GM23248 (cell line): ENCODE results near the gene ST13. TPM values are rescaled to one million over a fixed set of nuclear protein-coding genes. Genes with fewer than 3 reads are reported as not detected.
"Not testable (repeated sequence)": the region's sequence is repeated elsewhere in the genome, so short reads cannot be mapped to it uniquely, and the experiment has no call there.

Experiments used
- DNase-seq: peaks from one replicate; pipeline ENCODE4 v3.0.0-alpha.2; 2015
- H2AFZ ChIP-seq: fragments of 200-600 bp; sonication (generic); 2 replicates; pipeline ENCODE4 v1.6.1; 2016; ENCODE audit warnings: antibody characterized with exemption
- H3F3A ChIP-seq: fragments of 200-600 bp; sonication (generic); 2 replicates; pipeline ENCODE4 v1.6.1; 2016; ENCODE audit warnings: mild to moderate bottlenecking, antibody characterized with exemption, mixed run types; ENCODE audit not compliant: insufficient read depth
- H3K27ac ChIP-seq: fragments of 200-600 bp; sonication (generic); 2 replicates; pipeline ENCODE4 v1.5.1; 2016; ENCODE audit warnings: mild to moderate bottlenecking
- H3K27me3 ChIP-seq: fragments of 200-600 bp; sonication (generic); replicated peaks from 2 replicates; pipeline ENCODE4 v1.6.1; 2016; ENCODE audit warnings: mild to moderate bottlenecking; ENCODE audit not compliant: insufficient read depth
- H3K36me3 ChIP-seq: fragments of 200-600 bp; sonication (generic); 2 replicates; pipeline ENCODE4 v1.6.1; 2016; ENCODE audit warnings: low read depth, mild to moderate bottlenecking
- H3K4me1 ChIP-seq: fragments of 200-600 bp; sonication (generic); 2 replicates; pipeline ENCODE4 v1.6.1; 2016; ENCODE audit warnings: mild to moderate bottlenecking; ENCODE audit not compliant: insufficient read depth
- H3K4me2 ChIP-seq: fragments of 200-600 bp; sonication (generic); one replicate; pipeline ENCODE4 v1.6.1; 2016; ENCODE audit warnings: mild to moderate bottlenecking; ENCODE audit not compliant: unreplicated experiment
- H3K4me3 ChIP-seq: fragments of 200-600 bp; sonication (generic); 2 replicates; pipeline ENCODE4 v1.5.1; 2016; ENCODE audit warnings: mild to moderate bottlenecking
- H3K79me2 ChIP-seq: fragments of 200-600 bp; sonication (generic); 2 replicates; pipeline ENCODE4 v1.6.1; 2016; ENCODE audit warnings: mild to moderate bottlenecking; ENCODE audit not compliant: insufficient read depth
- H3K9ac ChIP-seq: fragments of 200-600 bp; sonication (generic); 2 replicates; pipeline ENCODE4 v1.6.1; 2016; ENCODE audit warnings: mild to moderate bottlenecking
- H3K9me2 ChIP-seq: fragments of 200-600 bp; sonication (generic); 2 replicates; pipeline ENCODE4 v1.6.1; 2016; ENCODE audit warnings: mixed run types, mild to moderate bottlenecking, moderate library complexity; ENCODE audit not compliant: insufficient read depth
- H3K9me3 ChIP-seq: fragments of 200-600 bp; sonication (generic); one replicate; pipeline ENCODE4 v1.6.1; 2017; ENCODE audit warnings: low read depth
- H4K20me1 ChIP-seq: fragments of 200-600 bp; sonication (generic); 2 replicates; pipeline ENCODE4 v1.6.0; 2016; ENCODE audit not compliant: insufficient read depth
- EZH2 ChIP-seq: fragments of 200-600 bp; sonication (generic); IDR thresholded peaks from 2 replicates; pipeline ENCODE4 v1.6.1; 2018; ENCODE audit warnings: antibody characterized with exemption, mild to moderate bottlenecking; ENCODE audit not compliant: insufficient read depth, poor library complexity, severe bottlenecking
- EZH2phosphoT487 ChIP-seq: fragments of 200-600 bp; sonication (generic); IDR thresholded peaks from 2 replicates; pipeline ENCODE4 v1.6.1; 2018; ENCODE audit warnings: antibody characterized with exemption, moderate library complexity, mild to moderate bottlenecking, low read depth; ENCODE audit not compliant: insufficient read depth
- WGBS, 2 experiments: methylation state at CpG; one replicate each; pipeline ENCODE4 v1.1.6; 2015 to 2017; ENCODE audit warnings: low lambda C conversion rate in 2 of 2, low coverage in 1 of 2; ENCODE audit errors: missing lambda C conversion rate in 2 of 2; 5-methylcytosine and 5-hydroxymethylcytosine counted together
- in situ Hi-C: fragments of 300-500 bp; cut with MboI; formaldehyde crosslinking; loops from 2 replicates; pipeline ENCODE4 v1.15.0; 2020
- polyA plus RNA-seq: library from polyadenylated mRNA; unstranded; fragments of >200 nt; fragmentation: Nextera tagmentation; extraction: Ambion mirVana; gene quantifications from 2 replicates; pipeline ENCODE4 v1.2.1, GENCODE V29; 2016
- total RNA-seq: library from RNA; depleted of rRNA; stranded (reverse); fragments of >200 nt; shearing (Covaris generic); gene quantifications from 2 replicates; pipeline ENCODE4 v1.2.3, GENCODE V29; 2014

The ST13 gene
- total and polyA plus RNA-seq, 2 experiments from 2014 or later, result 141 to 161 TPM

- in situ Hi-C loops, result no loop called here
- Histone ChIP-seq H3K9me3 (no peaks in the 10 kb centered on the region), H3K27me3 (no peaks in the 10 kb centered on the region), H3K9me2 (no peaks in the 10 kb centered on the region), H3K27ac (no peak overlapping the region), H4K20me1 (no peaks in the 10 kb centered on the region), H3K9ac (no peak overlapping the region), H3K4me1 (no peaks in the 10 kb centered on the region), H3K79me2 (no peaks in the 10 kb centered on the region), H2AFZ (no peak overlapping the region), H3K4me2 (no peak overlapping the region), H3K4me3 (no peak overlapping the region), H3K36me3 (peaks cover 42% of the 10 kb centered on the region), H3F3A (no peaks in the 10 kb centered on the region)
- 79 to 80% methylated on average over 3 of the region's 3 CpGs for WGBS, 2 experiments
- DNase-seq, result no peak
- TF ChIP-seq EZH2 (no peak), EZH2phosphoT487 (no peak)
Measured at GRCh38 chr22:40875111-40875510, 18.7 kb upstream of the ST13 start.

- H3K4me3 ChIP-seq, result no peak overlapping the region
- H3K27ac ChIP-seq, result no peak overlapping the region
- H2AFZ ChIP-seq, result no peak overlapping the region
- H3K27me3 ChIP-seq, result no peaks in the 10 kb centered on the region
- no peaks in the 10 kb centered on the region for H3F3A ChIP-seq
- H4K20me1 ChIP-seq, result no peaks in the 10 kb centered on the region
- no peaks in the 10 kb centered on the region for H3K79me2 ChIP-seq
- no peaks in the 10 kb centered on the region for H3K4me1 ChIP-seq
- no peak overlapping the region for H3K4me2 ChIP-seq
- in situ Hi-C loops, result no loop called here
- peaks cover 49% of the 10 kb centered on the region for H3K36me3 ChIP-seq
- WGBS, 2 experiments, result 94% methylated on average over 3 of the region's 3 CpGs
- H3K9ac ChIP-seq, result no peak overlapping the region
- no peaks in the 10 kb centered on the region for H3K9me3 ChIP-seq
- no peaks in the 10 kb centered on the region for H3K9me2 ChIP-seq
- no peak for TF ChIP-seq EZH2
- no peak for TF ChIP-seq EZH2phosphoT487
- no peak for DNase-seq
Measured at GRCh38 chr22:40874016-40874415, 17.6 kb upstream of the ST13 start.

GRCh38 chr22:40868379-40868778 is 11.9 kb upstream of the ST13 start:
- in situ Hi-C loops, H3K9me3 ChIP-seq, H3K9me2 ChIP-seq, DNase-seq, H3K4me2 ChIP-seq, H3K27ac ChIP-seq, H3K9ac ChIP-seq, H3K4me1 ChIP-seq, H4K20me1 ChIP-seq, H3K4me3 ChIP-seq, H3K27me3 ChIP-seq, H3F3A ChIP-seq, H2AFZ ChIP-seq: not testable (repeated sequence)
- H3K36me3 ChIP-seq, result peaks cover 20% of the 10 kb centered on the region
- 95% methylated on average over 6 of the region's 6 CpGs for WGBS, 2 experiments
- peaks cover 52% of the 10 kb centered on the region for H3K79me2 ChIP-seq

- peaks cover 64% of the 10 kb centered on the region for H3K79me2 ChIP-seq
- DNase-seq, result no peak
- no peaks in the 10 kb centered on the region for H3K9me2 ChIP-seq
- no peaks in the 10 kb centered on the region for H3F3A ChIP-seq
- TF ChIP-seq EZH2 (no peak), EZH2phosphoT487 (no peak)
- H3K4me3 ChIP-seq, result no peak overlapping the region
- in situ Hi-C loops, result no loop called here
- WGBS, 2 experiments, result 71 to 82% methylated on average over 2 of the region's 2 CpGs
- no peaks in the 10 kb centered on the region for H3K9me3 ChIP-seq
- no peaks in the 10 kb centered on the region for H4K20me1 ChIP-seq
- no peak overlapping the region for H3K9ac ChIP-seq
- peaks cover 20% of the 10 kb centered on the region for H3K36me3 ChIP-seq
- H3K27ac ChIP-seq, result no peak overlapping the region
- no peaks in the 10 kb centered on the region for H3K4me1 ChIP-seq
- H3K4me2 ChIP-seq, result no peak overlapping the region
- no peaks in the 10 kb centered on the region for H3K27me3 ChIP-seq
- no peak overlapping the region for H2AFZ ChIP-seq
Measured at GRCh38 chr22:40867109-40867508, 10.7 kb upstream of the ST13 start.

- Histone ChIP-seq H4K20me1 (no peaks in the 10 kb centered on the region), H3K9ac (no peak overlapping the region), H3K4me3 (no peak overlapping the region), H3K36me3 (peaks cover 8% of the 10 kb centered on the region; the same call in 1 of the 2 replicates), H3K4me2 (no peak overlapping the region), H3K27ac (no peak overlapping the region), H3K79me2 (peaks cover 99% of the 10 kb centered on the region), H3K4me1 (peaks cover 22% of the 10 kb centered on the region), H3F3A (peaks cover 10% of the 10 kb centered on the region; the same call in 1 of the 2 replicates), H3K9me3 (no peaks in the 10 kb centered on the region), H2AFZ (no peak overlapping the region), H3K27me3 (no peaks in the 10 kb centered on the region), H3K9me2 (no peaks in the 10 kb centered on the region)
- no peak for TF ChIP-seq EZH2
- TF ChIP-seq EZH2phosphoT487, result no peak
- no peak for DNase-seq
- in situ Hi-C loops, result no loop called here
- 76 to 78% methylated on average over 2 of the region's 2 CpGs for WGBS, 2 experiments
Measured at GRCh38 chr22:40862537-40862936, 6.1 kb upstream of the ST13 start.
